Stomach (tissue), 9 donors: ENCODE results near the gene IQCF5. TPM values are rescaled to one million over a fixed set of nuclear protein-coding genes. Genes with fewer than 3 reads are reported as not detected.

ENCODE experiments used
- DNase-seq, 2 donors: peaks; one replicate each; pipeline versions ENCODE4 v3.0.0 to v3.0.0-alpha.2; 2013 to 2019
- H3K27ac ChIP-seq, 5 donors: fragments of 200-600 bp in 4 of 5; sonication (generic) in 4 of 5; one replicate each; pipeline ENCODE4 v1.5.1; 2013 to 2019; ENCODE audit warnings: mild to moderate bottlenecking in 1 of 5, moderate library complexity in 1 of 5
- H3K27me3 ChIP-seq, 3 donors: fragments of 200-600 bp; sonication (generic); one replicate each; pipeline ENCODE4 v1.5.1; 2017 to 2019; ENCODE audit warnings: mixed run types in 1 of 3
- H3K36me3 ChIP-seq, 4 donors: fragments of 200-600 bp; sonication (generic); 1 replicate in 3 of 4; 2 replicates in 1 of 4; pipeline ENCODE4 v1.5.1; 2016 to 2019
- H3K4me1 ChIP-seq, 4 donors: fragments of 200-600 bp; sonication (generic); one replicate each; pipeline ENCODE4 v1.5.1; 2016 to 2019
- H3K4me3 ChIP-seq, 4 donors: fragments of 200-600 bp; sonication (generic) in 3 of 4; one replicate each; pipeline ENCODE4 v1.5.1; 2016 to 2019; ENCODE audit warnings: mild to moderate bottlenecking in 1 of 4
- H3K9me3 ChIP-seq, 4 donors: fragments of 200-600 bp; sonication (generic); one replicate each; pipeline ENCODE4 v1.5.1; 2016 to 2019
- CTCF ChIP-seq, 7 experiments: fragments of 450-650 bp in 4 of 7; fragments of 200-600 bp in 3 of 7; sonication (generic) in 3 of 7; IDR thresholded peaks; one replicate each; pipeline ENCODE4 v1.5.1; 2016 to 2019; ENCODE audit warnings: antibody characterized with exemption in 7 of 7, control low read depth in 2 of 7, mild to moderate bottlenecking in 1 of 7
- EP300 ChIP-seq: sonication (generic); formaldehyde crosslinking; IDR thresholded peaks from one replicate; pipeline ENCODE4 v1.6.1; 2017; ENCODE audit warnings: antibody characterized with exemption
- POLR2A ChIP-seq, 4 donors: fragments of 450-650 bp; IDR thresholded peaks; one replicate each; pipeline ENCODE4 v1.6.1; 2016; ENCODE audit warnings: antibody characterized with exemption in 4 of 4, control low read depth in 2 of 4, mild to moderate bottlenecking in 1 of 4, moderate library complexity in 1 of 4
- POLR2AphosphoS5 ChIP-seq, 3 donors: sonication (generic); formaldehyde crosslinking; IDR thresholded peaks; one replicate each; pipeline ENCODE4 v1.6.1; 2016; ENCODE audit warnings: antibody characterized with exemption in 3 of 3
- WGBS, 5 donors: extraction: QIAGEN DNeasy Blood & Tissue Kit in 3 of 5; methylation state at CpG; one replicate each; pipeline versions ENCODE4 v1.1.5 to v1.1.7; 2013 to 2018; 5-methylcytosine and 5-hydroxymethylcytosine counted together
- intact Hi-C: fragments of 100-400 bp; cut with DNase I; formaldehyde crosslinking; loops from one replicate; pipeline ENCODE4 v1.15.1; 2023; ENCODE audit warnings: low total_unique reads
- polyA plus RNA-seq, 3 donors: library from polyadenylated mRNA; stranded (reverse); fragments of 200-250 nt; gene quantifications; one replicate each; pipeline ENCODE4 v1.2.3, GENCODE V29; 2013
- small RNA-seq, 4 donors: library from RNA; depleted of rRNA; stranded (forward); fragments of <200 nt; gene quantifications; one replicate each; pipeline ENCODE3, GENCODE V24; 2016
- total RNA-seq, 5 donors: library from RNA; depleted of rRNA; stranded (reverse); fragments of >200 nt; gene quantifications; one replicate each; pipeline versions ENCODE4 v1.1.0 to v1.2.3, GENCODE V29; 2014 to 2016
- donor health status: healthy with polysubstance abuse.
- donor health status: Bipolar disorder and iron deficiency.
- donor health status: healthy.

Gene IQCF5
- total and polyA plus RNA-seq, 8 donors: not detected

- H3K4me1 ChIP-seq: no peaks in the 10 kb centered on the region
- H3K9me3 ChIP-seq: peaks cover 0 to 23% (median 14%) of the 10 kb centered on the region in 4 donors
- no peak overlapping the region for H3K27ac ChIP-seq
- no peaks in the 10 kb centered on the region for H3K36me3 ChIP-seq
- WGBS, 5 donors: 50 to 62% (median 59%) methylated on average over 3 to 4 of the region's 4 CpGs
- intact Hi-C loops: no loop called here
- H3K27me3 ChIP-seq: no peaks in the 10 kb centered on the region
- no peak overlapping the region for H3K4me3 ChIP-seq
- DNase-seq: no peak
- TF ChIP-seq CTCF (IDR thresholded peaks at IDR 0.05) (no peak), EP300 (no peak)
Measured at GRCh38 chr3:51830836-51831385, 44.5 kb downstream of the IQCF5 start.

GRCh38 chr3:51830345-51830744 is 45.1 kb downstream of the IQCF5 start:
- Histone ChIP-seq H3K27ac (no peak overlapping the region), H3K9me3 (peaks cover 0 to 23% (median 14%) of the 10 kb centered on the region in 4 donors), H3K4me3 (no peak overlapping the region), H3K27me3 (no peaks in the 10 kb centered on the region), H3K36me3 (no peaks in the 10 kb centered on the region), H3K4me1 (no peaks in the 10 kb centered on the region)
- no peak for TF ChIP-seq POLR2A (IDR thresholded peaks at IDR 0.05)
- TF ChIP-seq POLR2AphosphoS5 (IDR thresholded peaks at IDR 0.05): no peak
- intact Hi-C loops: no loop called here
- 91 to 96% (median 93%) methylated on average over 10 to 13 of the region's 13 CpGs for WGBS, 5 donors
- no peak for DNase-seq

- no peak for TF ChIP-seq EP300
- TF ChIP-seq POLR2A (IDR thresholded peaks at IDR 0.05): no peak
- TF ChIP-seq POLR2AphosphoS5 (IDR thresholded peaks at IDR 0.05): no peak
- no peak for TF ChIP-seq CTCF (IDR thresholded peaks at IDR 0.05)
- DNase-seq: no peak
- Histone ChIP-seq H3K9me3 (peaks cover 0 to 23% (median 14%) of the 10 kb centered on the region in 4 donors), H3K27ac (no peak overlapping the region), H3K27me3 (no peaks in the 10 kb centered on the region), H3K4me1 (no peaks in the 10 kb centered on the region), H3K36me3 (no peaks in the 10 kb centered on the region), H3K4me3 (no peak overlapping the region)
- intact Hi-C loops: no loop called here
- 78 to 92% (median 84%) methylated on average over 1 of the region's 1 CpG for WGBS, 5 donors
Measured at GRCh38 chr3:51828297-51828696, 47.1 kb downstream of the IQCF5 start.

Small RNAs within 50 kb of the gene (small RNA-seq; reads per million reads assigned to genes)
- 0 to 0.08 (median 0) reads per million in 4 donors for gene RN7SL504P

Other genes with a start within 250 kb of the IQCF5 start
- gene TEX264, start 204.3 kb downstream of the IQCF5 start, total RNA-seq: 10 to 100 TPM; 18.7 to 73.0 (median 34.3) TPM
- 10 to 100 TPM; 34.5 to 60.1 (median 60.1) TPM for gene TEX264, start 204.3 kb downstream of the IQCF5 start, polyA plus RNA-seq
- under 1 TPM in 2 of 5 donors, not detected in 3; 0.37 to 0.58 TPM for gene GRM2, start 168.5 kb downstream of the IQCF5 start, total RNA-seq
- gene GRM2, start 168.5 kb downstream of the IQCF5 start, polyA plus RNA-seq: under 1 TPM in 2 of 3 donors, not detected in 1; 0.06 to 0.15 TPM
- gene IQCF6, start 96.4 kb downstream of the IQCF5 start, total RNA-seq: not detected
- gene IQCF6, start 96.4 kb downstream of the IQCF5 start, polyA plus RNA-seq: not detected
- gene IQCF2, start 14.0 kb downstream of the IQCF5 start, total RNA-seq: not detected
- not detected for gene IQCF2, start 14.0 kb downstream of the IQCF5 start, polyA plus RNA-seq
- not detected for gene IQCF1, start 27.8 kb upstream of the IQCF5 start, total RNA-seq
- not detected for gene IQCF1, start 27.8 kb upstream of the IQCF5 start, polyA plus RNA-seq
- 10 to 100 TPM in 4 of 5 donors, 1 to 10 TPM in 1; 3.2 to 13.5 (median 11.7) TPM for gene RRP9, start 66.3 kb upstream of the IQCF5 start, total RNA-seq
- gene RRP9, start 66.3 kb upstream of the IQCF5 start, polyA plus RNA-seq: 10 to 100 TPM; 15.0 to 21.0 (median 18.4) TPM
- gene PARP3, start 66.8 kb upstream of the IQCF5 start, total RNA-seq: 10 to 100 TPM; 14.3 to 39.7 (median 25.0) TPM
- 10 to 100 TPM; 10.6 to 14.0 (median 10.7) TPM for gene PARP3, start 66.8 kb upstream of the IQCF5 start, polyA plus RNA-seq
- not detected for gene GPR62, start 79.8 kb upstream of the IQCF5 start, total RNA-seq
- gene GPR62, start 79.8 kb upstream of the IQCF5 start, polyA plus RNA-seq: under 1 TPM in 1 of 3 donors, not detected in 2; 0.25 TPM
- gene PCBP4, start 91.9 kb upstream of the IQCF5 start, total RNA-seq: 100 to 1,000 TPM in 1 of 5 donors, 10 to 100 TPM in 4; 12.5 to 122 (median 25.1) TPM
- 10 to 100 TPM; 26.5 to 54.9 (median 33.5) TPM for gene PCBP4, start 91.9 kb upstream of the IQCF5 start, polyA plus RNA-seq
- 10 to 100 TPM in 4 of 5 donors, 1 to 10 TPM in 1; 2.9 to 67.4 (median 28.4) TPM for gene ABHD14B, start 98.4 kb upstream of the IQCF5 start, total RNA-seq
- 10 to 100 TPM; 48.1 to 82.9 (median 57.3) TPM for gene ABHD14B, start 98.4 kb upstream of the IQCF5 start, polyA plus RNA-seq
- gene ABHD14A, start 99.5 kb upstream of the IQCF5 start, total RNA-seq: 10 to 100 TPM in 2 of 5 donors, 1 to 10 TPM in 1, not detected in 2; 7.0 to 17.0 (median 14.5) TPM
- gene ABHD14A, start 99.5 kb upstream of the IQCF5 start, polyA plus RNA-seq: 10 to 100 TPM; 12.2 to 20.8 (median 16.3) TPM
- gene ACY1, start 107.9 kb upstream of the IQCF5 start, total RNA-seq: 10 to 100 TPM in 3 of 5 donors, 1 to 10 TPM in 1, not detected in 1; 8.0 to 42.6 (median 31.5) TPM
- gene ACY1, start 107.9 kb upstream of the IQCF5 start, polyA plus RNA-seq: 10 to 100 TPM; 32.9 to 60.6 (median 41.9) TPM
- gene RPL29, start 120.3 kb upstream of the IQCF5 start, total RNA-seq: 1,000 to 10,000 TPM in 1 of 5 donors, 100 to 1,000 TPM in 4; 144 to 1,657 (median 865) TPM
- 1,000 to 10,000 TPM; 2,501 to 3,071 (median 2,933) TPM for gene RPL29, start 120.3 kb upstream of the IQCF5 start, polyA plus RNA-seq
- gene DUSP7, start 181.0 kb upstream of the IQCF5 start, total RNA-seq: 10 to 100 TPM in 1 of 5 donors, 1 to 10 TPM in 3, under 1 TPM in 1; 0.58 to 23.7 (median 4.6) TPM
- 10 to 100 TPM in 1 of 3 donors, 1 to 10 TPM in 2; 4.9 to 11.2 (median 5.1) TPM for gene DUSP7, start 181.0 kb upstream of the IQCF5 start, polyA plus RNA-seq